BJ (cell line): Measurements from ENCODE around the gene ZNF443. TPM values are rescaled to one million over a fixed set of nuclear protein-coding genes. Genes with fewer than 3 reads are reported as not detected.
"Not testable (repeated sequence)": the region's sequence is repeated elsewhere in the genome, so short reads cannot be mapped to it uniquely, and the experiment has no call there.

Experiments used
- CTCF ChIA-PET: fragments of 350-600 bp; formaldehyde crosslinking; extraction: SDS; loops from one replicate; lab custom pipeline; 2021; ENCODE audit warnings: antibody characterized with exemption, inconsistent platforms; lab: Yijun Ruan, JAX
- POLR2A ChIA-PET: fragments of 300-600 bp; sonication (Branson Sonifier 250); formaldehyde crosslinking; extraction: SDS; loops from one replicate; lab custom pipeline; 2021; ENCODE audit warnings: antibody characterized with exemption; lab: Charles Lee
- DNase-seq: peaks from one replicate; pipeline ENCODE4 v3.0.0-alpha.2; 2011; ENCODE audit warnings: low read depth
- H3K27me3 ChIP-seq: 2 replicates; pipeline ENCODE4 v1.6.0; 2011; ENCODE audit warnings: low read length; ENCODE audit not compliant: control insufficient read depth, insufficient read depth
- H3K36me3 ChIP-seq: 2 replicates; pipeline ENCODE4 v1.5.1; 2011; ENCODE audit warnings: low read length; ENCODE audit not compliant: control insufficient read depth, insufficient read depth
- H3K4me3 ChIP-seq: 2 replicates; pipeline ENCODE4 v1.5.1; 2011; ENCODE audit warnings: low read depth, mild to moderate bottlenecking, control low read depth, low read length
- polyA plus RNA-seq: library from polyadenylated mRNA; depleted of rRNA; stranded (reverse); fragments of >200 nt; gene quantifications from 2 replicates; pipeline ENCODE4 v1.2.3, GENCODE V29; 2011
- TF ChIP-seq, protein P1 (sequence below): IDR thresholded peaks from 2 replicates; pipeline ENCODE4 v1.5.1; 2011; ENCODE audit warnings: low read depth, mild to moderate bottlenecking, control low read depth, inconsistent platforms, low read length, moderate library complexity; ENCODE audit not compliant: insufficient read depth

Gene ZNF443
- polyA plus RNA-seq, 1 experiment: 0.56 TPM

DNA sequence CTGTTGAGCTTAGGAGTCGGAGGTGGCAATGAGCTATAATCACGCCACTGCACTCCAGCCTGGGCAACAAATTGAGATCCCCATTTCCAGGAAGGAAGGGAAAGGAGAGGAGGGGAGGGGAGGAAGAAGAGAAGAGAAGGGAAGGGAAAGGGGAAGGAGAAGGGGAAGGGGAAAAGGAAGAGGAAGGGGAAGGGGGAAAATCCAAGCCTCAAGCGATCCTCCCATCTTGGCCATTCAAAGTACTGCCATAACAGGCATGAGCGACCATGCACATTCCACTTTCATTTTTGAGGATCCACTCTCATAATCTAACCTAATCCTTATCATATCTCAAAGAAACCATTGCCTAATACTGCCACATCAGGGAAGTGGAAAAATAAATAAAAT lies 14.9 kb downstream of the ZNF443 start:
- ChIA-PET CTCF (no interaction called here), POLR2A (no interaction called here)
- TF ChIP-seq, protein P1, sequence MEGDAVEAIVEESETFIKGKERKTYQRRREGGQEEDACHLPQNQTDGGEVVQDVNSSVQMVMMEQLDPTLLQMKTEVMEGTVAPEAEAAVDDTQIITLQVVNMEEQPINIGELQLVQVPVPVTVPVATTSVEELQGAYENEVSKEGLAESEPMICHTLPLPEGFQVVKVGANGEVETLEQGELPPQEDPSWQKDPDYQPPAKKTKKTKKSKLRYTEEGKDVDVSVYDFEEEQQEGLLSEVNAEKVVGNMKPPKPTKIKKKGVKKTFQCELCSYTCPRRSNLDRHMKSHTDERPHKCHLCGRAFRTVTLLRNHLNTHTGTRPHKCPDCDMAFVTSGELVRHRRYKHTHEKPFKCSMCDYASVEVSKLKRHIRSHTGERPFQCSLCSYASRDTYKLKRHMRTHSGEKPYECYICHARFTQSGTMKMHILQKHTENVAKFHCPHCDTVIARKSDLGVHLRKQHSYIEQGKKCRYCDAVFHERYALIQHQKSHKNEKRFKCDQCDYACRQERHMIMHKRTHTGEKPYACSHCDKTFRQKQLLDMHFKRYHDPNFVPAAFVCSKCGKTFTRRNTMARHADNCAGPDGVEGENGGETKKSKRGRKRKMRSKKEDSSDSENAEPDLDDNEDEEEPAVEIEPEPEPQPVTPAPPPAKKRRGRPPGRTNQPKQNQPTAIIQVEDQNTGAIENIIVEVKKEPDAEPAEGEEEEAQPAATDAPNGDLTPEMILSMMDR: no peak
- Histone ChIP-seq H3K36me3 (no peaks in the 10 kb centered on the region), H3K4me3 (no peak overlapping the region), H3K27me3 (no peaks in the 10 kb centered on the region)
- no peak for DNase-seq

DNA sequence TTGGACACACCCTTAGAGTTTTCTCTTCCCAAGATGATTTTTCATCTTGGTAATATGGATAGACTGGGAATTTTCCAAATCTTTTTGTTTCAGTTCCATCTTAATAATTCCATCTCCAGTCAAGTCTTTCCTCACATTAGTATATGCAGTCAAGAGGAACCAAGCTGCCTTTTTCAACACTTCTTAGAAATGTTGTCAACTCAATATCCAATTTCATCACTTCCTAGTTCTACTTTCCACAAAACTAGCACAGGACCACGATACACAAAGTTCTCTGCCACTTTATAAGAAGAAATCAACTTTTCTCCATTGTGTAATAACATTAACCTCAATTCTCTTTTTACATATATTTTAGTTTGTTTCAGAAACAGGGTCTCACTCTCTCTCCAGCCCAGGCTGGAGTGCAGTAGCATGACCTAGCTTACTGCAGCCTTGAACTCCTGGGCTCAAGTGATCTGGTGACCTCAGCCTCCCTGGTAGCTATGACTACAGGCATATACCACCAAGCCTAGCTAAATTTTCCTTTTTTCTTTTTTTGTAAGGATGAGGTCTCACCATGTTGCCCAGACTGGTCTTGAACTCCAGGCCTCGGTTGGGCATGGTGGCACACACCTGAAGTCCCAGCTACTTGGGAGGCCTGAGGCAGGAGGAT lies 15.5 kb downstream of the ZNF443 start:
- Histone ChIP-seq H3K36me3 (no peaks in the 10 kb centered on the region), H3K27me3 (no peaks in the 10 kb centered on the region), H3K4me3 (no peak overlapping the region)
- no peak for DNase-seq
- CTCF ChIA-PET: no interaction called here
- POLR2A ChIA-PET: no interaction called here
- TF ChIP-seq, protein P1: no peak

DNA sequence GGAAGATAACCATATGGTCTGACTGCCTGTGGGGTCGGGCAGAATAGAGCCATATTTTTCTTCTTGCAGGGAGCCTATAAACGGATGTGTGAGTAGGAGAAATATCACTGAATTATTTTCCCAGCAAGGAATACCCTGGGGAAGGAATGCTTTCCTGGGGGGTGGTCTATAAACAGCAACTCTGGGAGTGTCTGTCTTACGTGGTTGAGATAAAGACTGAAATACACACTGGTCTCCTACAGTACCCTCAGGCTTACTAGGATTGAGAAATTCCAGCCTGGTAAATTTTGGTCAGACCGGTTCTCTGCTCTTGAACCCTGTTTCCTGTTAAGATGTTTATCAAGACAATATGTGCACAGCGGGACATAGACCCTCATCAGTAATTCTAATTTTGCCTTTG lies 23.5 kb downstream of the ZNF443 start:
- H3K36me3 ChIP-seq, DNase-seq, POLR2A ChIA-PET, H3K27me3 ChIP-seq, H3K4me3 ChIP-seq, CTCF ChIA-PET: not testable (repeated sequence)

DNA sequence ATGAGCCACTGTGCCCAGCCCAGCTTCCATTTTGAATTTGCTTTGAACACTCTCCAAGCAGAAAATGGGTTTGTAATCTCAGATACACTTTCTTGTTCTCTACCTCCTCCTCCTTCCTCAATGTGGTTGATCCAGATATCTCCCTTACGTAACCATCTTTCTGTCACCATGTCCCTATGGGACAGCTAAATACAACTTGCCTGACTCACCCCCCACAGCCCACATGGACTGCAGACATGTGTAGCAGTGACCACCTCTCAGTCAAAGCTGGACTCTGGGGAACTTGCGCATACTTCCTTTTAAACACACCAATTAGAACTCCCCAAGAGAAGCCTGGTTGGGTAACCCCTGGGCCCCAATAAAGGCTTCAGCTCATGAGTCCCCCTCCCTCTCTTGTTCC lies 28.9 kb downstream of the ZNF443 start:
- no peak for DNase-seq
- Histone ChIP-seq H3K4me3 (no peak overlapping the region), H3K27me3 (no peaks in the 10 kb centered on the region), H3K36me3 (no peaks in the 10 kb centered on the region)
- TF ChIP-seq, protein P1: no peak
- POLR2A ChIA-PET: no interaction called here
- CTCF ChIA-PET: no interaction called here

DNA sequence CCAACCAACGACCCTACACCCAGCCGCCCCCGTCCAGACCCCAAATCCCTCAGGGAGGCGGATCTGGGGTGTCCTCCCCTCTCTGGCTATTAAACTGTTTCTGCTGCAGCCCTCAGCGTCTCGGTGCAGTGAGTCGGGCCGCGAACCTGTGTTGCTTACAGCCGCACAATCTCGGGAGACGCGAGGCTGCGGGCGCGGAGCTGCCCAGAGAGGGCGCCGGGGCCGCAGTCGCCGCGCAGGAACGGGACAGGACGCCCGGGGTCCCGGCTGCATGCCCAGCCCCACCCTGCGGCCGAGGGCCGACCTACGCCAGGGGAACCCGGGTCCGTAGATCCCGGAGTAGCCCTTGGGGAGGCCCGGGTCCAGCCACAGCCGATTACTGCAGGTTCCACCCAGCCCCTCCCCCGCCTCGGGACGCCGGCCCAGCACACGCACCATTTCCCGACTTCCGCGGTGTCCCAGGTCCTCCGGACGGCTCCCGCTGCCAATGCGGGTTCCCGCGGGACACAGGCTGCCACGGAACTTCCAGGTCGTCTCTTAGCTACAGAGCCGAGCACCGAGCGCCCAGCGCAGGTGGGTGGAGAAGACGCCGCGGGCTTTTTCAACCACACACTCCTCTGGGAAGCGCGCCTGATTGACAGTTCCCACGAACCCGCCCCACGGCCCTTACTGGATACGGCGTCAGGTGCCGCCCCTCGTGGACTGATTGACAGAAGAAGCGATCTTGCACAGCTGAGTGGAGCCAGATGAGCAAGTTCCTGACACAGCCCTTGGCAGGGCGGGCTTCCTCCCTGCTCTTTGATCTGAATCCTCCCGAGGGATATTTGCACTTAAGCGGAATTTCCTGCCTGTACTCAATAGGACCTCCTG lies 40.0 kb downstream of the ZNF443 start, which contains the start of gene ZNF799:
ZNF799 (minus strand) TSS at position 639 of the 870 bp plus-strand sequence; CDS start at position 438, 201 bp downstream.
- CTCF ChIA-PET: no interaction called here

DNA sequence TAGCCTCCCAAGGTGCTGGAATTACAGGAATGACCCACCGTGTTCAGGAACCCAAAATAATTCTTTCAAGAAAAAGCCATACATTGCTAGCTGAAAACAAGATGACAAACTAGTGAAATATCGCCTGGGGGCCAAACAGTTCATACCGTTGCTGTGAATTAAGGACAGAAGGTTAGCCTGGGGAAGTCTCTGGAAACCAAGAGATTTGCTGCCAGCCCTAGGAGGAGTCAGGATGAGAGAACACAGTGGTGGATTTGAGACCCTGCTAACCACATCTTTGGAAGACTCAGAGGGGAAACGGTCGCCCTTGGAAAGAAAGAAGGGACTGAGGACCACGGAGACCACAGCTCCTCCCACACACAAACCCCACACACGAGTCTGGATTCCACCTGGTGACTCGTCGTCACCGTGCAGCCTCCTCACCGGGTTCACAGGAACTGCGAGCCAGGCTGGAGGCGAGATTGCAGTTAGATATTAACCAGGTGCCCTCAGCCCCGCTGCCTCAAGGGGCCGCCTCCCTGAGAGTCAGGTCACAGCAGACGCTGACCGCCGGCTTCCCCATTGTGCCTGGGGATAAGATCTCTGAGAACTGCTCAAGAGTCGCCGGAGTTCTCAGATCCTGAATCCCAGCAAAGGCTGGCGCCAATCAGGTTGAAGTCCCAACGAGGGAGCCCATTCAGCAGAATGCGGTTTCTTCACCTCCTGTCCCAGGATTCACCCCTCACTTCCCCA lies 40.8 kb downstream of the ZNF443 start:
- H3K4me3 ChIP-seq: peak overlapping the region; percentile 87
- DNase-seq, CTCF ChIA-PET, POLR2A ChIA-PET, H3K36me3 ChIP-seq, H3K27me3 ChIP-seq: not testable (repeated sequence)

More for the DNA sequence above, 40.0 kb downstream of the ZNF443 start, which contains the start of gene ZNF799:
- POLR2A ChIA-PET: no interaction called here
- TF ChIP-seq, protein P1: no peak
- DNase-seq: peak; percentile 81
- Histone ChIP-seq H3K4me3 (peak within 1 kb of the TSS; percentile 87), H3K36me3 (no peaks in the 10 kb centered on the region), H3K27me3 (no peaks in the 10 kb centered on the region)

DNA sequence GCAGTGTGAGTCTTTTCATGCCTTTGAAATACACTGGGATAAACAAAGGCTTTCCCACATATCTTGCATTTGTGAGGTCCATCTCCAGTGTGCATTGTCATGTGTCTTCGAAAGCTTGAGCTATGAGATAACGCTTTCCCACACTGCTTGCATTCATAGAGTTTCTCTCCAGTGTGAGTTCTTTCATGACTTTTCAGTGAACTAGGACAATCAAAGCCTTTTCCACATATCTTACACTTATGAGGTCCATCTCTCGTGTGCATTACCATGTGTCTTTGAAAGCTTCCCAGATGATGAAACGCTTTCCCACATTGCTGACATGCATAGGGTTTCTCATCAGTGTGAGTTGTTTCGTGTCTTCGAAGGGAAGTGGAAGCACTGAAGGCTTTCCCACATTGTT lies 49.7 kb downstream of the ZNF443 start:
- H3K4me3 ChIP-seq, POLR2A ChIA-PET, H3K27me3 ChIP-seq, DNase-seq, H3K36me3 ChIP-seq, CTCF ChIA-PET: not testable (repeated sequence)

DNA sequence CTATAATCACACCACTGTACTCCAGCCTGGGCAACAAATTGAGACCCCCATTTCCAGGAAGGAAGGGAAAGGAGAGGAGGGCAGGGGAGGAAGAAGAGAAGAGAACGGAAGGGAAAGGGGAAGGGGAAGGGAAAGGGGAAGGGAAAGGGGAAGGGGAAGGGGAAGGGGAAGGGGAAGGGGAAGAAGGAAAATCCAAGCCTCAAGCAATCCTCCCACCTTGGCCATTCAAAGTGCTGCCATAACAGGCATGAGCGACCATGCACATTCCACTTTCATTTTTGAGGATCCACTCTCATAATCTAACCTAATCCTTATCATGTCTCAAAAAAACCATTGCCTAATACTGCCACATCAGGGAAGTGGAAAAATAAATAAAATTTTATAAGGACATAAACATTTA lies 54.5 kb downstream of the ZNF443 start:
- DNase-seq, CTCF ChIA-PET, H3K36me3 ChIP-seq, H3K27me3 ChIP-seq, POLR2A ChIA-PET, H3K4me3 ChIP-seq: not testable (repeated sequence)
